Endothelial cell of hepatic sinusoid (primary cell): ENCODE measurements around the gene ZNF526.

Experiments used
- in situ Hi-C: cut with HindIII; loops from 2 replicates; pipeline ENCODE4 v1.10.0; 2017; ENCODE audit warnings: low sequenced_read_pairs

Gene ZNF526

GRCh38 chr19:42196011-42197001 is 23.8 kb upstream of the ZNF526 start:
- in situ Hi-C loops = no loop called here

GRCh38 chr19:42197375-42197817 is 22.7 kb upstream of the ZNF526 start:
- in situ Hi-C loops = no loop called here

GRCh38 chr19:42198676-42199439 is 21.3 kb upstream of the ZNF526 start:
- in situ Hi-C loops = no loop called here

- in situ Hi-C loops = no loop called here
These were observed 20.5 kb upstream of the ZNF526 start for GRCh38 chr19:42199440-42200115.

GRCh38 chr19:42200116-42200715 is 19.9 kb upstream of the ZNF526 start:
- in situ Hi-C loops = no loop called here

GRCh38 chr19:42201489-42202289 is 18.4 kb upstream of the ZNF526 start:
- in situ Hi-C loops = no loop called here

- in situ Hi-C loops = no loop called here
These were observed 17.7 kb upstream of the ZNF526 start for GRCh38 chr19:42202290-42202880.

- in situ Hi-C loops = no loop called here
These were observed 16.4 kb upstream of the ZNF526 start for GRCh38 chr19:42203700-42204099.

- in situ Hi-C loops = no loop called here
These were observed 15.4 kb upstream of the ZNF526 start for GRCh38 chr19:42204664-42205063.

- in situ Hi-C loops = no loop called here
These were observed 13.0 kb upstream of the ZNF526 start for GRCh38 chr19:42206871-42207755.

- in situ Hi-C loops = no loop called here
These were observed 12.3 kb upstream of the ZNF526 start for GRCh38 chr19:42207767-42208271.

GRCh38 chr19:42208612-42209011 is 11.5 kb upstream of the ZNF526 start:
- in situ Hi-C loops = no loop called here

- in situ Hi-C loops = no loop called here
These were observed 7.2 kb upstream of the ZNF526 start for GRCh38 chr19:42212886-42213285.

GRCh38 chr19:42214810-42215485 is 5.2 kb upstream of the ZNF526 start:
- in situ Hi-C loops = no loop called here

- in situ Hi-C loops = no loop called here
These were observed 3.2 kb upstream of the ZNF526 start for GRCh38 chr19:42216653-42217519.

GRCh38 chr19:42217520-42218437 is 2.3 kb upstream of the ZNF526 start, which contains the start of gene DEDD2:
DEDD2 (minus strand) TSS chr19:42217677; CDS start chr19:42217007, 670 bp downstream.
- in situ Hi-C loops = no loop called here
